HepG2 (cell line): Measurements from ENCODE around the gene HACD2. TPM values are rescaled to one million over a fixed set of nuclear protein-coding genes. Genes with fewer than 3 reads are reported as not detected.

Experiments used
- ATAC-seq: fragments of 200-7000 bp; cut with Tn5 transposase; 3 replicates; pipeline ENCODE4 v1.9.1; 2020; ENCODE audit warnings: mild to moderate bottlenecking, moderate library complexity
- BruUV-seq: library from RNA; stranded (reverse); fragments of 400-500 nt; replicated peaks from 2 replicates; lab custom pipeline; 2021; lab: Mats Ljungman, UMichigan
- CTCF ChIA-PET: fragments of 300-600 bp; formaldehyde crosslinking; extraction: SDS; loops from one replicate; lab custom pipeline; 2021; ENCODE audit warnings: low total read pairs, inconsistent platforms, low intra/inter-chr PET ratio; lab: Yijun Ruan, JAX
- POLR2A ChIA-PET: fragments of 350-600 bp; sonication (Branson Sonifier 250); formaldehyde crosslinking; loops from one replicate; lab custom pipeline; 2020; ENCODE audit warnings: antibody characterized with exemption, inconsistent platforms; lab: Yijun Ruan, JAX
- DNase-seq: peaks from one replicate; pipeline ENCODE4 v3.0.0-alpha.2; 2015; ENCODE audit warnings: low spot score
- FAIRE-seq: peaks from 3 replicates; lab custom pipeline; 2011; peaks lifted over from hg19 to GRCh38; lab: Jason Lieb, UNC
- H2AFZ ChIP-seq: one replicate; pipeline ENCODE4 v1.6.1; 2011; ENCODE audit warnings: low read length, inconsistent platforms
- H3K27ac ChIP-seq: fragments of 300-600 bp; 3 replicates; pipeline ENCODE4 v1.8.0; 2011; ENCODE audit warnings: mixed run types, mild to moderate bottlenecking, mixed read lengths, low read length, inconsistent platforms; ENCODE audit not compliant: insufficient read depth; ENCODE audit errors: extremely low read length
- H3K27me3 ChIP-seq, 2 experiments: fragments of 200-600 bp in 1 of 2; 2 replicates in 1 of 2; 3 replicates in 1 of 2; pipeline versions ENCODE4 v1.6.0 to v1.8.0; 2011; ENCODE audit warnings: low read length in 2 of 2, mild to moderate bottlenecking in 2 of 2, moderate library complexity in 2 of 2, inconsistent platforms in 1 of 2; ENCODE audit not compliant: insufficient read depth in 2 of 2, control insufficient read depth in 1 of 2
- H3K36me3 ChIP-seq, 2 experiments: fragments of 200-600 bp in 1 of 2; replicated peaks in 1 of 2; 2 replicates in 1 of 2; 3 replicates in 1 of 2; pipeline versions ENCODE4 v1.5.1 to v1.8.0; 2011; ENCODE audit warnings: low read length in 2 of 2, inconsistent platforms in 1 of 2; ENCODE audit not compliant: insufficient read depth in 2 of 2, control insufficient read depth in 1 of 2
- H3K4me1 ChIP-seq: 2 replicates; pipeline ENCODE4 v1.5.1; 2012; ENCODE audit warnings: low read length, inconsistent platforms; ENCODE audit not compliant: insufficient read depth
- H3K4me2 ChIP-seq: 2 replicates; pipeline ENCODE4 v1.6.0; 2011; ENCODE audit warnings: low read depth, low read length, inconsistent platforms
- H3K4me3 ChIP-seq, 3 experiments: fragments of 200-600 bp in 1 of 3; sonication (generic), shearing (Covaris generic) in 1 of 3; replicated peaks in 1 of 3; 2 replicates each; pipeline ENCODE4 v1.5.1; 2011 to 2016; ENCODE audit warnings: low read length in 3 of 3, inconsistent platforms in 2 of 3, low read depth in 2 of 3, mild to moderate bottlenecking in 2 of 3, control low read depth in 1 of 3, mixed read lengths in 1 of 3; ENCODE audit not compliant: insufficient read depth in 1 of 3
- H3K79me2 ChIP-seq: one replicate; pipeline ENCODE4 v1.6.1; 2011; ENCODE audit warnings: low read length, inconsistent platforms; ENCODE audit not compliant: insufficient read depth
- H3K9ac ChIP-seq: 2 replicates; pipeline ENCODE4 v1.6.0; 2011; ENCODE audit warnings: mild to moderate bottlenecking, low read depth, low read length, inconsistent platforms; ENCODE audit not compliant: insufficient read depth
- H3K9me3 ChIP-seq: 2 replicates; pipeline ENCODE4 v1.5.1; 2012; ENCODE audit warnings: mild to moderate bottlenecking, low read length
- H4K20me1 ChIP-seq: 2 replicates; pipeline ENCODE4 v1.6.0; 2011; ENCODE audit warnings: inconsistent platforms, mild to moderate bottlenecking, low read length, moderate library complexity; ENCODE audit not compliant: insufficient read depth
- BRD4 ChIP-seq: sonication (generic); formaldehyde crosslinking; IDR thresholded peaks from 2 replicates; pipeline ENCODE4 v1.4.0; 2020; ENCODE audit warnings: missing genetic modification reagents
- MYNN ChIP-seq: sonication (generic); formaldehyde crosslinking; IDR thresholded peaks from 2 replicates; pipeline ENCODE4 v1.4.0; 2020; ENCODE audit warnings: mild to moderate bottlenecking, low read depth, missing genetic modification reagents
- NFE2L2 ChIP-seq: fragments of 150-350 bp; IDR thresholded peaks from 2 replicates; pipeline ENCODE4 v1.6.1; 2014; ENCODE audit warnings: low read length
- NFIC ChIP-seq: IDR thresholded peaks from 2 replicates; pipeline ENCODE4 v1.6.1; 2012; ENCODE audit warnings: mild to moderate bottlenecking, low read length, inconsistent platforms
- RARA ChIP-seq: IDR thresholded peaks from 2 replicates; pipeline ENCODE4 v1.6.1; 2016; ENCODE audit warnings: missing genetic modification reagents, missing compliant biosample characterization
- RBAK ChIP-seq: sonication (generic); formaldehyde crosslinking; IDR thresholded peaks from 2 replicates; pipeline ENCODE4 v1.5.1; 2020; ENCODE audit warnings: mild to moderate bottlenecking, missing genetic modification reagents
- SOX5 ChIP-seq: IDR thresholded peaks from 2 replicates; pipeline ENCODE4 v1.6.1; 2016; ENCODE audit warnings: borderline replicate concordance
- ZBTB38 ChIP-seq: sonication (generic); formaldehyde crosslinking; IDR thresholded peaks from 2 replicates; pipeline ENCODE4 v1.5.1; 2020; ENCODE audit warnings: mild to moderate bottlenecking, missing genetic modification reagents
- ZMYM4 ChIP-seq: sonication (generic); formaldehyde crosslinking; IDR thresholded peaks from 2 replicates; pipeline ENCODE4 v1.8.1; 2023; ENCODE audit warnings: mild to moderate bottlenecking, missing genetic modification reagents
- ZNF224 ChIP-seq: sonication (generic); formaldehyde crosslinking; IDR thresholded peaks from 2 replicates; pipeline ENCODE4 v1.5.0; 2020; ENCODE audit warnings: mild to moderate bottlenecking, missing genetic modification reagents
- ZNF546 ChIP-seq: sonication (generic); formaldehyde crosslinking; conservative IDR thresholded peaks from 2 replicates; pipeline ENCODE4 v1.8.1; 2023; ENCODE audit warnings: mild to moderate bottlenecking, missing genetic modification reagents
- WGBS: methylation state at CpG from one replicate; pipeline ENCODE4 v1.1.6; 2017; ENCODE audit warnings: low lambda C conversion rate; 5-methylcytosine and 5-hydroxymethylcytosine counted together
- in situ Hi-C: cut with HindIII; loops from 2 replicates; pipeline ENCODE4 v1.10.0; 2017; ENCODE audit warnings: low pct_unique_long_range_greater_than_20kb; ENCODE audit not compliant: extremely low pct_ligation_motif_present
- intact Hi-C: fragments of 100-400 bp; cut with micrococcal nuclease; formaldehyde crosslinking; loops from one replicate; pipeline ENCODE4 v1.10.0; 2022; ENCODE audit not compliant: unreplicated experiment
- polyA plus RNA-seq, 8 experiments: library from polyadenylated mRNA; depleted of rRNA in 3 of 8; stranded (reverse) in 7 of 8; unstranded in 1 of 8; fragments of >200 nt; fragmentation: Illumina TruSeq in 4 of 8; extraction: Trizol in 4 of 8; gene quantifications; 2 replicates each; pipeline versions ENCODE4 v1.2.1 to v1.2.3, GENCODE V29; 2011 to 2016; ENCODE audit warnings: low read depth in 4 of 8, missing spikeins in 1 of 8, mixed read lengths in 1 of 8; ENCODE audit not compliant: insufficient read depth in 1 of 8
- total RNA-seq, 5 experiments: library from RNA; depleted of rRNA; stranded (reverse); fragments of >200 nt; fragmentation: Illumina TruSeq; extraction: Trizol; gene quantifications; 2 replicates each; pipeline ENCODE4 v1.2.3, GENCODE V29; 2016; ENCODE audit warnings: low read depth in 1 of 5
- TF ChIP-seq, protein P1 (sequence below): sonication (generic); formaldehyde crosslinking; IDR thresholded peaks from 2 replicates; pipeline ENCODE4 v1.5.0; 2020; ENCODE audit warnings: missing genetic modification reagents
- TF ChIP-seq, protein P2 (sequence below): sonication (generic); formaldehyde crosslinking; IDR thresholded peaks from 2 replicates; pipeline ENCODE4 v1.4.0; 2020; ENCODE audit warnings: mild to moderate bottlenecking, missing genetic modification reagents
- TF ChIP-seq, protein P3 (sequence below): sonication (generic); formaldehyde crosslinking; IDR thresholded peaks from 2 replicates; pipeline ENCODE4 v1.9.0; 2021; ENCODE audit warnings: missing genetic modification reagents, borderline replicate concordance

The HACD2 gene
- total and polyA plus RNA-seq, 2 of the 13 experiments (the other 11 are each of a cell fraction or from before 2014, with no cell fraction given), result 47.0 to 50.4 TPM

DNA sequence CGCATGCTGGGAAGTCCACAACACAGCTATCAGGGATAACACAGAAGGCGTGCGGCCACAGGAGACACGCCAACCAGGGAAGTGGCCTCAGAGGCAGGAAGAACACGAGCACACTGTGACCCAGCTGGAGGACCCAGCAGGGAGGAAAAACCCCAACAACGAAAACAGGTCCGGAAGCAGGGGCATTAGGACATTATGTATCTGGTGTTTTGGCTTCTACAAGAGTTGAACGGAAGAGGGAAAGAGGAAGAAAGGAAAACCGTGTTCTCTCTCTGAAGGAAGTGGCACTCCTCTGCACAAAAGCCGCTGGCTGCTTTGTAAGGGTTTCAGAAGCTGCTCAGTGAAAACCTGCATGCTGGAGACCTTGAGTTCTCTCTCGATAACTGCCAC is 61.8 kb downstream of the HACD2 start (continued):
- TF ChIP-seq, protein P1, sequence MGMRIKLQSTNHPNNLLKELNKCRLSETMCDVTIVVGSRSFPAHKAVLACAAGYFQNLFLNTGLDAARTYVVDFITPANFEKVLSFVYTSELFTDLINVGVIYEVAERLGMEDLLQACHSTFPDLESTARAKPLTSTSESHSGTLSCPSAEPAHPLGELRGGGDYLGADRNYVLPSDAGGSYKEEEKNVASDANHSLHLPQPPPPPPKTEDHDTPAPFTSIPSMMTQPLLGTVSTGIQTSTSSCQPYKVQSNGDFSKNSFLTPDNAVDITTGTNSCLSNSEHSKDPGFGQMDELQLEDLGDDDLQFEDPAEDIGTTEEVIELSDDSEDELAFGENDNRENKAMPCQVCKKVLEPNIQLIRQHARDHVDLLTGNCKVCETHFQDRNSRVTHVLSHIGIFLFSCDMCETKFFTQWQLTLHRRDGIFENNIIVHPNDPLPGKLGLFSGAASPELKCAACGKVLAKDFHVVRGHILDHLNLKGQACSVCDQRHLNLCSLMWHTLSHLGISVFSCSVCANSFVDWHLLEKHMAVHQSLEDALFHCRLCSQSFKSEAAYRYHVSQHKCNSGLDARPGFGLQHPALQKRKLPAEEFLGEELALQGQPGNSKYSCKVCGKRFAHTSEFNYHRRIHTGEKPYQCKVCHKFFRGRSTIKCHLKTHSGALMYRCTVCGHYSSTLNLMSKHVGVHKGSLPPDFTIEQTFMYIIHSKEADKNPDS, result no peak
- no peak for TF ChIP-seq ZBTB38 (CRISPR knock-in tag)
- TF ChIP-seq BRD4 (CRISPR knock-in tag), result no peak
- TF ChIP-seq RBAK (CRISPR knock-in tag), result no peak
- TF ChIP-seq NFE2L2, result no peak
- TF ChIP-seq RARA (CRISPR knock-in tag), result no peak
- TF ChIP-seq, protein P2, sequence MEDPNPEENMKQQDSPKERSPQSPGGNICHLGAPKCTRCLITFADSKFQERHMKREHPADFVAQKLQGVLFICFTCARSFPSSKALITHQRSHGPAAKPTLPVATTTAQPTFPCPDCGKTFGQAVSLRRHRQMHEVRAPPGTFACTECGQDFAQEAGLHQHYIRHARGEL (CRISPR knock-in tag), result no peak
- TF ChIP-seq SOX5 (CRISPR knock-in tag), result no peak

DNA sequence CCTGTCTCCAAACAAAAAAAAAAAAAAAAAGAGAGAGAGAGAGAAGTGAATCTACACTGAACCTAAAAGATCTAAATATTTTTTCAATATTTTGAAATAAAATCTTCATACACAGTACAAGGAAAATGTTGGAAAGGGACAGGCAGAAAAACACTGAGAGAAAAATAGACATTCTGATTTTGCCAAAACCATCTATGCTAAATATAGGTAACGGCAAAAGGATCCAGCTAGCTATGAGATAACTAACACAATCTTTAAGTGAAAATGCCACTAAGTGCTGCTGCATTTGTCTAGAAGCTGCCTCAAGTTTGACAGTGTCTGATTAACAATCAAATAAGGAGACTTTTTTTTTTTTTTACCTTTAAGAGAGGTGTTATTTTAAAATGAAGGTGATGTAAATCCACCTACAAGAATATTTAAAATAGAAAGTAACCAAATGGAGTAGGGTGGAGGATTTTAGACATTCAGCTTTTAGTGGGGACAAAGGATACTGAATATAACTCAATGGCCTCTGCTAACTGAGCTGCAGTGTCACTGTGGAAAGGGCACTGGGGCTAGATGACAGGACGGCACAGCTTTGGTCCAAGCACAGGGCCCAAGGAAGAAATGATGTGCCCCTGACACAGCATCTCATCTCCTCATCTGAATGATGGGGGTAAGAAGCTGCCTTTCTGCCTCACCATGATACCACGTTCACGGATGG is 62.4 kb downstream of the HACD2 start:
- Histone ChIP-seq H3K4me2 (no peak overlapping the region), H3K27me3 (no peaks in the 10 kb centered on the region), H3K27ac (no peak overlapping the region), H3K4me1 (peaks cover 27% of the 10 kb centered on the region), H3K4me3 (no peak overlapping the region), H3K9me3 (no peaks in the 10 kb centered on the region), H3K36me3 (peaks cover 21 to 73% of the 10 kb centered on the region in 2 experiments), H4K20me1 (no peaks in the 10 kb centered on the region), H3K79me2 (no peaks in the 10 kb centered on the region), H2AFZ (no peak overlapping the region), H3K9ac (no peak overlapping the region)
- POLR2A ChIA-PET, result no interaction called here
- 99% methylated on average over 4 of the region's 4 CpGs for WGBS
- ATAC-seq (no peak), FAIRE-seq (no peak), DNase-seq (no peak)
- CTCF ChIA-PET, result no interaction called here
- TF ChIP-seq ZNF224 (no peak), ZNF546 (no peak), ZMYM4 (no peak), MYNN (CRISPR knock-in tag) (no peak), NFIC (no peak)
- TF ChIP-seq, protein P3, sequence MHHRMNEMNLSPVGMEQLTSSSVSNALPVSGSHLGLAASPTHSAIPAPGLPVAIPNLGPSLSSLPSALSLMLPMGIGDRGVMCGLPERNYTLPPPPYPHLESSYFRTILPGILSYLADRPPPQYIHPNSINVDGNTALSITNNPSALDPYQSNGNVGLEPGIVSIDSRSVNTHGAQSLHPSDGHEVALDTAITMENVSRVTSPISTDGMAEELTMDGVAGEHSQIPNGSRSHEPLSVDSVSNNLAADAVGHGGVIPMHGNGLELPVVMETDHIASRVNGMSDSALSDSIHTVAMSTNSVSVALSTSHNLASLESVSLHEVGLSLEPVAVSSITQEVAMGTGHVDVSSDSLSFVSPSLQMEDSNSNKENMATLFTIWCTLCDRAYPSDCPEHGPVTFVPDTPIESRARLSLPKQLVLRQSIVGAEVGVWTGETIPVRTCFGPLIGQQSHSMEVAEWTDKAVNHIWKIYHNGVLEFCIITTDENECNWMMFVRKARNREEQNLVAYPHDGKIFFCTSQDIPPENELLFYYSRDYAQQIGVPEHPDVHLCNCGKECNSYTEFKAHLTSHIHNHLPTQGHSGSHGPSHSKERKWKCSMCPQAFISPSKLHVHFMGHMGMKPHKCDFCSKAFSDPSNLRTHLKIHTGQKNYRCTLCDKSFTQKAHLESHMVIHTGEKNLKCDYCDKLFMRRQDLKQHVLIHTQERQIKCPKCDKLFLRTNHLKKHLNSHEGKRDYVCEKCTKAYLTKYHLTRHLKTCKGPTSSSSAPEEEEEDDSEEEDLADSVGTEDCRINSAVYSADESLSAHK (CRISPR knock-in tag), result no peak
- BruUV-seq, result no TSS peak
- intact Hi-C loops, result no loop called here
- in situ Hi-C loops, result no loop called here
